Uterus (tissue), 4 donors: Measurements from ENCODE around the gene PDCD7. TPM values are rescaled to one million over a fixed set of nuclear protein-coding genes. Genes with fewer than 3 reads are reported as not detected.

ENCODE experiments used
- DNase-seq, 2 donors: peaks; one replicate each; pipeline ENCODE4 v3.0.0-alpha.2; 2019 to 2020
- H3K27ac ChIP-seq, 2 donors: fragments of 200-600 bp; sonication (generic); 1 replicate in 1 of 2; 2 replicates in 1 of 2; pipeline ENCODE4 v1.5.1; 2016 to 2018
- H3K27me3 ChIP-seq, 2 donors: fragments of 200-600 bp; sonication (generic); one replicate each; pipeline ENCODE4 v1.5.1; 2018 to 2019; ENCODE audit warnings: control low read depth in 1 of 2
- H3K36me3 ChIP-seq, 2 donors: fragments of 200-600 bp; sonication (generic); one replicate each; pipeline ENCODE4 v1.5.1; 2019; ENCODE audit warnings: control low read depth in 1 of 2
- H3K4me1 ChIP-seq, 2 donors: fragments of 200-600 bp; sonication (generic); one replicate each; pipeline ENCODE4 v1.5.1; 2018 to 2019; ENCODE audit warnings: control low read depth in 1 of 2
- H3K4me3 ChIP-seq, 2 donors: fragments of 200-600 bp; sonication (generic); 1 replicate in 1 of 2; 2 replicates in 1 of 2; pipeline ENCODE4 v1.5.1; 2018 to 2019; ENCODE audit warnings: mild to moderate bottlenecking in 1 of 2
- H3K9me3 ChIP-seq, 2 donors: fragments of 200-600 bp; sonication (generic); one replicate each; pipeline ENCODE4 v1.5.1; 2019; ENCODE audit warnings: control low read depth in 1 of 2
- POLR2A ChIP-seq, 2 donors: fragments of 450-650 bp; IDR thresholded peaks; one replicate each; pipeline ENCODE4 v1.6.1; 2016; ENCODE audit warnings: antibody characterized with exemption in 2 of 2, mild to moderate bottlenecking in 1 of 2, moderate library complexity in 1 of 2
- intact Hi-C: fragments of 100-400 bp; cut with DNase I; formaldehyde crosslinking; loops from one replicate; pipeline ENCODE4 v1.15.1; 2023; ENCODE audit warnings: low total_unique reads
- total RNA-seq, 4 donors: library from RNA; depleted of rRNA in 3 of 4; stranded (reverse); fragments of >200 nt in 3 of 4; gene quantifications; one replicate each; pipeline versions ENCODE4 v1.1.0 to v1.2.4, GENCODE V29; 2014 to 2023
- TF ChIP-seq, protein P1 (sequence below), 4 experiments: fragments of 200-600 bp in 2 of 4; fragments of 450-650 bp in 2 of 4; sonication (generic) in 2 of 4; IDR thresholded peaks; one replicate each; pipeline ENCODE4 v1.5.1; 2016 to 2019; ENCODE audit warnings: antibody characterized with exemption in 4 of 4, mild to moderate bottlenecking in 2 of 4, moderate library complexity in 1 of 4
- donor health status: DM: yes; HTN: yes; CAD: no.

Gene PDCD7
- total RNA-seq, 4 donors from 2014 or later, result 14.7 to 34.5 (median 26.6) TPM

GRCh38 chr15:65176056-65176455 is 42.4 kb upstream of the PDCD7 start:
- intact Hi-C loops, result no loop called here

GRCh38 chr15:65175511-65175910 is 41.9 kb upstream of the PDCD7 start:
- Histone ChIP-seq H3K4me1 (no peaks in the 10 kb centered on the region), H3K27me3 (no peaks in the 10 kb centered on the region), H3K9me3 (no peaks in the 10 kb centered on the region), H3K27ac (no peak overlapping the region), H3K36me3 (no peaks in the 10 kb centered on the region), H3K4me3 (no peak overlapping the region)
- TF ChIP-seq POLR2A (IDR thresholded peaks at IDR 0.05), result no peak
- TF ChIP-seq, protein P1, sequence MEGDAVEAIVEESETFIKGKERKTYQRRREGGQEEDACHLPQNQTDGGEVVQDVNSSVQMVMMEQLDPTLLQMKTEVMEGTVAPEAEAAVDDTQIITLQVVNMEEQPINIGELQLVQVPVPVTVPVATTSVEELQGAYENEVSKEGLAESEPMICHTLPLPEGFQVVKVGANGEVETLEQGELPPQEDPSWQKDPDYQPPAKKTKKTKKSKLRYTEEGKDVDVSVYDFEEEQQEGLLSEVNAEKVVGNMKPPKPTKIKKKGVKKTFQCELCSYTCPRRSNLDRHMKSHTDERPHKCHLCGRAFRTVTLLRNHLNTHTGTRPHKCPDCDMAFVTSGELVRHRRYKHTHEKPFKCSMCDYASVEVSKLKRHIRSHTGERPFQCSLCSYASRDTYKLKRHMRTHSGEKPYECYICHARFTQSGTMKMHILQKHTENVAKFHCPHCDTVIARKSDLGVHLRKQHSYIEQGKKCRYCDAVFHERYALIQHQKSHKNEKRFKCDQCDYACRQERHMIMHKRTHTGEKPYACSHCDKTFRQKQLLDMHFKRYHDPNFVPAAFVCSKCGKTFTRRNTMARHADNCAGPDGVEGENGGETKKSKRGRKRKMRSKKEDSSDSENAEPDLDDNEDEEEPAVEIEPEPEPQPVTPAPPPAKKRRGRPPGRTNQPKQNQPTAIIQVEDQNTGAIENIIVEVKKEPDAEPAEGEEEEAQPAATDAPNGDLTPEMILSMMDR (IDR thresholded peaks at IDR 0.05), result no peak
- intact Hi-C loops, result no loop called here
- DNase-seq, result no peak

More at GRCh38 chr15:65176056-65176455, 42.4 kb upstream of the PDCD7 start:
- H3K4me1 ChIP-seq, result no peaks in the 10 kb centered on the region
- H3K36me3 ChIP-seq, result no peaks in the 10 kb centered on the region
- H3K27me3 ChIP-seq, result no peaks in the 10 kb centered on the region
- H3K9me3 ChIP-seq, result no peaks in the 10 kb centered on the region
- no peak for DNase-seq
- no peak overlapping the region for H3K4me3 ChIP-seq
- no peak overlapping the region for H3K27ac ChIP-seq
- TF ChIP-seq POLR2A (IDR thresholded peaks at IDR 0.05), result no peak

GRCh38 chr15:65174509-65174908 is 40.9 kb upstream of the PDCD7 start:
- Histone ChIP-seq H3K27me3 (no peaks in the 10 kb centered on the region), H3K27ac (no peak overlapping the region), H3K4me3 (no peak overlapping the region), H3K36me3 (no peaks in the 10 kb centered on the region), H3K4me1 (no peaks in the 10 kb centered on the region), H3K9me3 (no peaks in the 10 kb centered on the region)
- no peak for DNase-seq
- intact Hi-C loops, result no loop called here
- no peak for TF ChIP-seq POLR2A (IDR thresholded peaks at IDR 0.05)
- TF ChIP-seq, protein P1 (IDR thresholded peaks at IDR 0.05), result no peak

DNA sequence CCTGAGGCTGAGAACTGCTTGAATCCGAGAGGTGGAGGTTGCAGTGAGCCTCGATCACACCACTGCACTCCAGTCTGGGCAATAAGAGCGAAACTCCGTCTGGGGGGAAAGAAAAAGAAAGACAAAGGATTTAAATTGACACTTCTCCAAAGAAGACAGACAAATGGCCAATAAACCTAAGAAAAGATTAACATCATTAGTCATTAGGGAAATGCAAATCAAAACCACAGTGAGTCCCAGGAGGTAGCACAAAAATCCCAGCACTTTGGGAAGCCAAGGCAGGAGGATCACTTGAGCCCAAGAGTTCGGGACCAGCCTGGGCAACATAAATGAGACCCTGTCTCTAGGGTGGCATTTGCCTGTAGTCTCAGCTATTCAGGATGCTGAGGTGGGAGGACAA is 38.9 kb upstream of the PDCD7 start:
- no peaks in the 10 kb centered on the region for H3K36me3 ChIP-seq
- H3K27ac ChIP-seq, result no peak overlapping the region
- H3K9me3 ChIP-seq, result no peaks in the 10 kb centered on the region
- no peak overlapping the region for H3K4me3 ChIP-seq
- H3K4me1 ChIP-seq, result no peaks in the 10 kb centered on the region
- H3K27me3 ChIP-seq, result no peaks in the 10 kb centered on the region
- TF ChIP-seq, protein P1 (IDR thresholded peaks at IDR 0.05), result no peak
- no peak for TF ChIP-seq POLR2A (IDR thresholded peaks at IDR 0.05)
- DNase-seq, result no peak
- intact Hi-C loops, result no loop called here

DNA sequence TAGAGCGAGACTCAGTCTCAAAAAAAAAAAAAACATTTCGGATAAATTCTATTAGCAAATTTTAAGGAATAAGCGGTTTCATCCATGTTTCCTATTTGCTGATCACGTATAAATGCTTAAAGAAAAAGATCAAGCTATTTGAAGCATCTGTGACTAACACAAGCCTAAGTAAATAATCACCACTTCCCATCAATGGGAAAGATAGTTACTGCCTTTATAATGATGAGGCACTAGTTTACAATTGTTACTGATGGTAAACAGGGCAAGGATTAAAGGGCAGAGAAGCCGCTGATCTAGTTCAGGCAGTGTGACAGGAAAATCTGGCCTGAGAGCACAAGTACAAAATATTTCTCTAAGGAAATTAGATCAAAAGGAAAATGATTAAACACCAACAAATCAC is 37.8 kb upstream of the PDCD7 start:
- Histone ChIP-seq H3K27me3 (no peaks in the 10 kb centered on the region), H3K4me3 (no peak overlapping the region), H3K27ac (no peak overlapping the region), H3K36me3 (no peaks in the 10 kb centered on the region), H3K4me1 (no peaks in the 10 kb centered on the region), H3K9me3 (no peaks in the 10 kb centered on the region)
- DNase-seq, result no peak
- intact Hi-C loops, result no loop called here
- no peak for TF ChIP-seq POLR2A (IDR thresholded peaks at IDR 0.05)
- TF ChIP-seq, protein P1 (IDR thresholded peaks at IDR 0.05), result no peak

DNA sequence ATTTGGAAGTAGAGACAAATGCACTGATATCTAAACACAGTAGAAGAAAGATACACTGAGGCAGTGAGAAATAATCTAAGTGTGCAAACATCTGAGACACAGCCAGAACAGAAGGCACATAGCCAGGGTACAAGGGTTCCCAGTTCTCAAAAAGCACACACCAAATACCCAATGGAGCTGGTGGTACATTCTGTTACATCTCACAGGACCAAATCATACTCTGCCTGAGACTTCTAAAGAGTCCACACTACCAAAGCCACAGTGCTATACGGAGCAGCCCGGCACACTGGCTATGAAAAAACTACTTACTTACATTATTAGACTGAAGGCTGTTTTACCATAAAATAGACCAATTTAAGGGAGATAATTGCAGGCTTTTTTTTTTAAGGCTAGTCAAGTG is 32.3 kb upstream of the PDCD7 start:
- Histone ChIP-seq H3K27ac (no peak overlapping the region), H3K27me3 (no peaks in the 10 kb centered on the region), H3K4me1 (no peaks in the 10 kb centered on the region), H3K4me3 (no peak overlapping the region), H3K9me3 (no peaks in the 10 kb centered on the region), H3K36me3 (no peaks in the 10 kb centered on the region)
- intact Hi-C loops, result no loop called here
- no peak for DNase-seq
- TF ChIP-seq, protein P1 (IDR thresholded peaks at IDR 0.05), result no peak
- TF ChIP-seq POLR2A (IDR thresholded peaks at IDR 0.05), result no peak
